ENCODE data around the gene KDSR.
"Not testable (repeated sequence)": the region's sequence is repeated elsewhere in the genome, so short reads cannot be mapped to it uniquely, and the experiment has no call there.

KDSR gene

DNA sequence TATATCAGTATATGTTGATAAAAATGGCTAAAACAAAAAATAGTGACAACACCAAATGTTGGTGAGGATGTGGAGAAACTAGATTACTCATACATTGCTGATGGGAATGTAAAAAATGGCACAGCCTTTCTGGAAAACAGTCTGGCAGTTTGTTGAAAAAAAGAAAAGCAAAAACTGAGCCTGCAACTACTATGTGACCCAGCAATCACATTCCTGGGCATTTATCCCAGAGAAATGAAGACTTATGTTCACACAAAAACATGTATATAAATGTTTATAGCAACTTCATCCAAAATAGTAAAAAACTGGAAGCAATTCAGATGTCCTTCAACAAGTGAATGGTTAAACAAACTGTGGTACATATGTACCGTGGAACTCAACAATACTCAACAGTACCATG lies 7.5 kb upstream of the KDSR start:
- H3K4me3 ChIP-seq (ENCODE audit: low read depth, low read length) = no peak overlapping the region
- TF ChIP-seq, protein P1, sequence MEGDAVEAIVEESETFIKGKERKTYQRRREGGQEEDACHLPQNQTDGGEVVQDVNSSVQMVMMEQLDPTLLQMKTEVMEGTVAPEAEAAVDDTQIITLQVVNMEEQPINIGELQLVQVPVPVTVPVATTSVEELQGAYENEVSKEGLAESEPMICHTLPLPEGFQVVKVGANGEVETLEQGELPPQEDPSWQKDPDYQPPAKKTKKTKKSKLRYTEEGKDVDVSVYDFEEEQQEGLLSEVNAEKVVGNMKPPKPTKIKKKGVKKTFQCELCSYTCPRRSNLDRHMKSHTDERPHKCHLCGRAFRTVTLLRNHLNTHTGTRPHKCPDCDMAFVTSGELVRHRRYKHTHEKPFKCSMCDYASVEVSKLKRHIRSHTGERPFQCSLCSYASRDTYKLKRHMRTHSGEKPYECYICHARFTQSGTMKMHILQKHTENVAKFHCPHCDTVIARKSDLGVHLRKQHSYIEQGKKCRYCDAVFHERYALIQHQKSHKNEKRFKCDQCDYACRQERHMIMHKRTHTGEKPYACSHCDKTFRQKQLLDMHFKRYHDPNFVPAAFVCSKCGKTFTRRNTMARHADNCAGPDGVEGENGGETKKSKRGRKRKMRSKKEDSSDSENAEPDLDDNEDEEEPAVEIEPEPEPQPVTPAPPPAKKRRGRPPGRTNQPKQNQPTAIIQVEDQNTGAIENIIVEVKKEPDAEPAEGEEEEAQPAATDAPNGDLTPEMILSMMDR (IDR thresholded peaks at IDR 0.05; ENCODE audit: insufficient read depth, low read length, missing control alignments) = no peak
- ChIA-PET CTCF (no interaction called here), POLR2A (no interaction called here)
- no peak for DNase-seq (ENCODE audit: low read depth, low spot score)

DNA sequence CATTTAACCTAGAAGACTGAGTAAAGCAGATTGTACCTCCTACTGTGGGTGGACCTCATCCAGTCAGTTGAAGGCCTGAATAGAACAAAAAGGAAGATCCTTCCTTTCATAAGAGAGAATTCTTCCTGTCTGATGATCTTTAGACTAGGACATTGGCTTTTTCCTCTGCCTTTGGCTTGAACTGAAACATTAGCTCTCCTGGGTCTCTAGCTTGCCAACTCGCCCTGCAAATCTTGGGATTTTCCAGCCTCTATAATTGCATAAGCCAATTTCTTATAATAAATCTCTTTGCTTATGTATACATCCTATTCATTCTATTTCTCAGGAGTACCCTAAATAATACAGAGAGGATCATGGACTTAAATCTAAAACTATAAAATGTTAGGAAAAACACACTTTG lies 6.2 kb upstream of the KDSR start:
- no peak for DNase-seq (ENCODE audit: low read depth, low spot score)
- TF ChIP-seq, protein P1 (IDR thresholded peaks at IDR 0.05; ENCODE audit: insufficient read depth, low read length, missing control alignments) = no peak
- ChIA-PET POLR2A (no interaction called here), CTCF (no interaction called here)
- no peak overlapping the region for H3K4me3 ChIP-seq (ENCODE audit: low read depth, low read length)

DNA sequence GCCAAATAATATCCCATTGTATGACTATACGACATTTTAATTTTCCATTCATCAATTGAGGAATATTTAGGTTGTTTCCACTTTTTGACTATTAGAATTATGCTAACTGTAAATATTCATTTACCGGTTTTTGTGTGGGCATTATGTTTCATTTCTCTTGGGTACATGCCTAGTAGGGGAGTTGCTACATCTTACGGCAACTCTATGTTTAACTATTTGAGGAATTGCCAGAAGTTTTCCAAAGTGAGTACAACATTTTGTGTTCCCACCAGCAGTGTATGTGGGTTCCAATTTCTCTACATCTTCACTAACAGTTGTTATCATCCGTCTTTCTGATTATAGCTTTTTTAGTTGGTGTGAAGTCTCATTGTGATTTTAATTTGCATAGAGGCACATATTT lies 1.6 kb upstream of the KDSR start:
- TF ChIP-seq, protein P1 (IDR thresholded peaks at IDR 0.05; ENCODE audit: insufficient read depth, low read length, missing control alignments) = no peak
- ChIA-PET CTCF (interaction anchor here (0.8 to 1.0 kb wide), 3 partner anchors 15 to 352 kb away, joined by 3 read pairs; no protein-coding TSS in a partner anchor), POLR2A (no interaction called here)

DNA sequence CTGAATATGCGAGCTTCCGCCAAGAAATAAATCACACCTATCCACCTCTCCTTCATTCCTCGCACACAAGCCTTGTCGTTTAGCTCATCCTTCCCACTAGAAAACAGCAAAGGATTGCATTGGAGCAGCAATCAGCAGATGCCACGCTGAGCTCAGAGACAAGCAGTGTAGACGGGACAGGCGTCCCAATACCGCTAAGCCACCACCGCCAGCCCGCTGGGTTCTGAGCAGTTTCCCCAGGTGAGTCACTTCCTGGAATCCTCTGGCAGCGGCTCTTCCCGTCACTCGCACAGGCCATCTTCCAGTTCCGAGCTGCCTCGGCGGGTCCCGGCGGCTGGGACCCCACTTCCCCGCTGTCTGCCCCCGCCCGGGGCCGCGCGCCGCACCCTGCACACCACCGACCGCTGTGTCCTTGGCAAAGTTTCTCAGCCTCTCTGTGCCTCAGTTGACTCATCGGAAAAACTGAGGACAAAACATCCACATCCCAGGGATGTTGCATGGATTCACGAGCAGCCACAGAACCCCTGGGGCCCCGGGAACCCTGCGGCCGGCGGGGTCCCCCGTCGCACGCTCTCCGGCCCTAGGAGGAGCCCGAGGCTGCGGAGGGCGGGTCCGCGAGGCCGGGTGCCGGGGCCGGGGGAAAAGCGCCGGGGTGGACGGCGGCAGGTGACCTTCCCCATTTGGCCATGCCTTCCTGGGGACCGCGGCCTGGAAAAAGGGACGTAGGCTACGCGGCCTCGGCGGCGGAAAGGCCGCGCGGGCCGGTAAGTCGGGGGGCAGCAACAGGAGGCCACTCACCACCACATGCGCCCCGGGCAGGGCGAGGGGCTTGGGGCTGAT lies 573 bp downstream of the KDSR start:
- CTCF ChIA-PET = interaction anchor here (0.8 to 2.0 kb wide), 6 partner anchors 26 to 153 kb away, joined by 3 to 14 read pairs (median 4); no protein-coding TSS in a partner anchor
- POLR2A ChIA-PET = interaction anchor here (0.5 to 1.1 kb wide), 5 partner anchors 7 to 72 kb away, joined by 3 to 4 read pairs (median 3); no protein-coding TSS in a partner anchor

More for the DNA sequence above, 1.6 kb upstream of the KDSR start:
- no peak overlapping the region for H3K4me3 ChIP-seq (ENCODE audit: low read depth, low read length)
- DNase-seq (ENCODE audit: low read depth, low spot score) = no peak

DNA sequence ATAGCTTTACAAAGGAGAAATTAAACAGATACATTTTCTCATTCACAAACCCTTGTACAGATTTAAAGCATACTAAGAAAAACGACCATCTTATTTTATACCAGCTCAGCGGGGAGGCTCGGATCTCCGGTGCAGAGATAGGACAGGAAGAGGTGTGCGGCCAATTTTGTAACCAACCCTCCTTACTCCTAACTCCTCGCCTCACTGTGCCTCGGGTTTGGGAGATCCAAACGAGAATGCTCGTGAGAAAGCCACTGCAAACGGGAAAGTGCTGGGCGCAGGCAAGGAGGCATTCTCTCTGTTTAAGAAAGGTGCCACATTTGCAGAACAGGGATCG lies 1.2 kb downstream of the KDSR start:
- POLR2A ChIA-PET = interaction anchor here (1.0 to 1.1 kb wide), 4 partner anchors 10 to 73 kb away, joined by 3 to 4 read pairs (median 3); no protein-coding TSS in a partner anchor
- no peak for DNase-seq (ENCODE audit: low read depth, low spot score)
- TF ChIP-seq, protein P1 (IDR thresholded peaks at IDR 0.05; ENCODE audit: insufficient read depth, low read length, missing control alignments) = no peak

More for the DNA sequence above, 573 bp downstream of the KDSR start:
- DNase-seq (ENCODE audit: low read depth, low spot score) = no peak
- H3K4me3 ChIP-seq (ENCODE audit: low read depth, low read length) = peak overlapping the region; percentile 81
- TF ChIP-seq, protein P1 (IDR thresholded peaks at IDR 0.05; ENCODE audit: insufficient read depth, low read length, missing control alignments) = no peak

DNA sequence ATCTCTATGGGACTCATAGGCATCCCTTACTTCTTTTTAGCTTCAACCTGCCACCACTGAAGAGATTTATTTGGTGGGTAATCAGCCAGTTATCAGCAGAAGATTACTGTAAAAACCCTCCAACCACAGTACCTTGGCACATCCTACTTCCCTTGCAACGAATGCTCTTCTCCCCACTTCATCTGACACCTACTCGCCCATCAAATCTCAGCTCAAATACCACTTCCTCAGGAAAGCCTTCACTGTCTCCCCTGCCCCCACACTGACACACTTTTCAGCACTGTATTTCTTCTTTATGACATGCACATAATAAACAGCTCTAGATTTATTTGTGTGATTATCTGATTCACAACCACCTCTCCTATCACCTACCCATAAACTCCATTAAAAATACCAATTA lies 3.1 kb downstream of the KDSR start:
- POLR2A ChIA-PET = interaction anchor here (0.6 kb wide), 1 partner anchor 64 kb away, joined by 3 read pairs; no protein-coding TSS in a partner anchor
- TF ChIP-seq, protein P1 (IDR thresholded peaks at IDR 0.05; ENCODE audit: insufficient read depth, low read length, missing control alignments) = no peak
- H3K4me3 ChIP-seq (ENCODE audit: low read depth, low read length) = no peak overlapping the region
- CTCF ChIA-PET = interaction anchor here (0.8 to 2.4 kb wide), 5 partner anchors 22 to 244 kb away, joined by 3 to 10 read pairs (median 3); no protein-coding TSS in a partner anchor
- no peak for DNase-seq (ENCODE audit: low read depth, low spot score)

More for the DNA sequence above, 1.2 kb downstream of the KDSR start:
- peak overlapping the region; percentile 81 for H3K4me3 ChIP-seq (ENCODE audit: low read depth, low read length)
- CTCF ChIA-PET = interaction anchor here (0.6 to 2.0 kb wide), 7 partner anchors 25 to 348 kb away, joined by 3 to 14 read pairs (median 3); no protein-coding TSS in a partner anchor

DNA sequence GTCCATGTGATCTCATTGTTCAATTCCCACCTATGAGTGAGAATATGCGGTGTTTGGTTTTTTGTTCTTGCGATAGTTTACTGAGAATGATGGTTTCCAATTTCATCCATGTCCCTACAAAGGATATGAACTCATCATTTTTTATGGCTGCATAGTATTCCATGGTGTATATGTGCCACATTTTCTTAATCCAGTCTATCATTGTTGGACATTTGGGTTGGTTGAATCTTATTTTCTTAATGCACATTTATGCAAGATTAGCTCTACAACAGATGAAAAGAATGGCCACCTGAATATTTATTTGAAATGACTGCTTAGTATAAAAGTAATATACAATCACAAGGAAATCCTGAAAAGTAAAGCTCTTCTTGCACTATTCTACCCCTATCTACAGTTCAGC lies 3.6 kb downstream of the KDSR start:
- POLR2A ChIA-PET = interaction anchor here (0.6 to 0.7 kb wide), 2 partner anchors 64 to 74 kb away, joined by 3 read pairs; no protein-coding TSS in a partner anchor

More for the DNA sequence above, 3.6 kb downstream of the KDSR start:
- DNase-seq (ENCODE audit: low read depth, low spot score); H3K4me3 ChIP-seq (ENCODE audit: low read depth, low read length): not testable (repeated sequence)
- CTCF ChIA-PET = interaction anchor here (0.8 to 2.4 kb wide), 4 partner anchors 21 to 243 kb away, joined by 3 to 10 read pairs (median 5); no protein-coding TSS in a partner anchor
